ENCODE measurements around the gene CYFIP1.

Gene CYFIP1

GRCh38 chr15:22872936-22873701 is 107.0 kb downstream of the CYFIP1 start:
- peaks cover 8% of the 10 kb centered on the region for H3K36me3 ChIP-seq (ENCODE audit: control insufficient read depth, insufficient read depth, low read length)
- H3K27ac ChIP-seq (ENCODE audit: insufficient read depth, low read length, poor library complexity, severe bottlenecking): no peak overlapping the region
- no peaks in the 10 kb centered on the region for H3K4me1 ChIP-seq (ENCODE audit: control insufficient read depth, insufficient read depth, low read length, poor library complexity, severe bottlenecking)
- no peak overlapping the region for H3K4me3 ChIP-seq (ENCODE audit: insufficient read depth, low read depth, low read length, poor library complexity, severe bottlenecking)
- DNase-seq: no peak
- no peaks in the 10 kb centered on the region for H3K27me3 ChIP-seq (replicated peaks; ENCODE audit: control insufficient read depth, insufficient read depth, low read length, poor library complexity, severe bottlenecking)
- H3K9me3 ChIP-seq (ENCODE audit: control insufficient read depth, low read length): peaks cover 3% of the 10 kb centered on the region

DNA sequence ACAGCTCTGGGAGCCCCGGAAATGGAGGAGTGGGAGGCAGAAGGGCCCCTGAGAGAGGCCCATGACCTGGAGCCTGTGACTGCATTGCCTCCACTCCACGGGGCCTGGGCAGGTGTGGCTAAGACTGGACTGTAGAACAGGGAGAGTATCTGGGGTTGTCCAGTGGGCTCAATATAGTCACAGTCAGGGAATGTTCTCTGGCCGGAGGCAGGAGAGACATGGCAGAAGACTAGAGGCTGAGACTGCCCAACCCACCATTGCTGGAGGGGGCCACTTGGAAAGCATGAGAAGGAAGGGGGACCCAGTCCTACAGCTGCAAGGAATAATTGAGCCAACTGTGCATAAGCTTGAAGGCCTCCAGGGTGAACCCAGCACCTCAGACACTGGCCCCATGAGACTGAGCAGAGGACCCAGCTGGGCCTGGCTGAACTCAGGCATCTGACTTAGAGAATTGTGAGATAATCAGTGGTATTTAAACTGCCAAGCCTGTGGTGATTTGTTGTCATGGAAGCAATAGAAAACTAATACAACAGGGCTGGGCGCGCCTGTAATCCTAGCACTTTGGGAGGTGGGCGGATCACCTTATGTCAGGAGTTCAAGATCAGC is 108.6 kb downstream of the CYFIP1 start:
- Histone ChIP-seq H3K36me3 (ENCODE audit: control insufficient read depth, insufficient read depth, low read length) (peaks cover 10% of the 10 kb centered on the region), H3K4me3 (ENCODE audit: insufficient read depth, low read depth, low read length, poor library complexity, severe bottlenecking) (no peak overlapping the region), H3K4me1 (ENCODE audit: control insufficient read depth, insufficient read depth, low read length, poor library complexity, severe bottlenecking) (no peaks in the 10 kb centered on the region), H3K9me3 (ENCODE audit: control insufficient read depth, low read length) (no peaks in the 10 kb centered on the region), H3K27me3 (replicated peaks; ENCODE audit: control insufficient read depth, insufficient read depth, low read length, poor library complexity, severe bottlenecking) (no peaks in the 10 kb centered on the region), H3K27ac (ENCODE audit: insufficient read depth, low read length, poor library complexity, severe bottlenecking) (no peak overlapping the region)
- DNase-seq: no peak

DNA sequence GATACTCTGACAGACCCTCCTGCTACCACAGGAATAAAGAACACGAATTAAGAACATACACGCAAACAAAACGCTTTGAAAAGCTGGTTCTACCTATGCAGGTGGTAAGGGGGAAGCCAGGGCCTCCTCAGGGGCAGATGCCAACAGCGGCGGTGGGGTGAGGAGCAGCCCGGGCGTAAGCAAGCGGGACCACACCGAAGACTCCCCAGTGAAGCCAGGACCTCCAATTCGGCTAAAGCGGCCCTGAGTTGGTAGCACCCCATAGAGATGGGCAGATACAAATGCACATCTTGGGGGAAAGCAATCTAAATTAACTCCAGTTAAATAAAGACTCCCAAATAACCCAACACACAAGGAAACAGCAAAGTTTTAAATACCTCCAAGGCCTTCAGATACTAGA is 109.3 kb downstream of the CYFIP1 start:
- Histone ChIP-seq H3K36me3 (ENCODE audit: control insufficient read depth, insufficient read depth, low read length) (peaks cover 17% of the 10 kb centered on the region), H3K27me3 (replicated peaks; ENCODE audit: control insufficient read depth, insufficient read depth, low read length, poor library complexity, severe bottlenecking) (no peaks in the 10 kb centered on the region), H3K4me1 (ENCODE audit: control insufficient read depth, insufficient read depth, low read length, poor library complexity, severe bottlenecking) (no peaks in the 10 kb centered on the region), H3K9me3 (ENCODE audit: control insufficient read depth, low read length) (no peaks in the 10 kb centered on the region), H3K27ac (ENCODE audit: insufficient read depth, low read length, poor library complexity, severe bottlenecking) (no peak overlapping the region), H3K4me3 (ENCODE audit: insufficient read depth, low read depth, low read length, poor library complexity, severe bottlenecking) (no peak overlapping the region)
- DNase-seq: no peak

DNA sequence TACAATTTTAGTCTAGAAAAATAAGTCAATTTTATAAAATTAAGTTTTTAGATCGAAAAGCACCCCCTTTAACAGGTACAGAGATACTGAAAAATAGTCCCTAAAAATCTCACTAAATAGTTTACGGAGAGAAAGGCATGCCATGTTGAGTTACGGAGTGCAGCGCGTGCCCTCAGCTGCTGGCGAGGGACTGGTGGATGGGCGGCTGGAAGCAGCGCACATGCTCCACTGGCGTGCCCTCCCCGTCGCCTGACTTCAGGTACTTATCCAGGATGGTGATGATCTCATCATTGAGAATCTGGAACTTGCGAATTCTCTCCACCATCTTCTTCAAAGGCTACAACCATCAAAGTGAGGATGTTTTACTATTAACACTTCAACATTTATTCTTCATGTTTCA is 110.3 kb downstream of the CYFIP1 start:
- Histone ChIP-seq H3K27me3 (replicated peaks; ENCODE audit: control insufficient read depth, insufficient read depth, low read length, poor library complexity, severe bottlenecking) (no peaks in the 10 kb centered on the region), H3K36me3 (ENCODE audit: control insufficient read depth, insufficient read depth, low read length) (peaks cover 19% of the 10 kb centered on the region), H3K4me1 (ENCODE audit: control insufficient read depth, insufficient read depth, low read length, poor library complexity, severe bottlenecking) (no peaks in the 10 kb centered on the region), H3K9me3 (ENCODE audit: control insufficient read depth, low read length) (no peaks in the 10 kb centered on the region), H3K27ac (ENCODE audit: insufficient read depth, low read length, poor library complexity, severe bottlenecking) (no peak overlapping the region), H3K4me3 (ENCODE audit: insufficient read depth, low read depth, low read length, poor library complexity, severe bottlenecking) (no peak overlapping the region)
- DNase-seq: no peak

GRCh38 chr15:22868928-22869327 is 111.2 kb downstream of the CYFIP1 start:
- Histone ChIP-seq H3K4me3 (ENCODE audit: insufficient read depth, low read depth, low read length, poor library complexity, severe bottlenecking) (no peak overlapping the region), H3K27ac (ENCODE audit: insufficient read depth, low read length, poor library complexity, severe bottlenecking) (no peak overlapping the region), H3K36me3 (ENCODE audit: control insufficient read depth, insufficient read depth, low read length) (peaks cover 16% of the 10 kb centered on the region), H3K27me3 (replicated peaks; ENCODE audit: control insufficient read depth, insufficient read depth, low read length, poor library complexity, severe bottlenecking) (no peaks in the 10 kb centered on the region), H3K9me3 (ENCODE audit: control insufficient read depth, low read length) (no peaks in the 10 kb centered on the region), H3K4me1 (ENCODE audit: control insufficient read depth, insufficient read depth, low read length, poor library complexity, severe bottlenecking) (no peaks in the 10 kb centered on the region)
- no peak for DNase-seq

DNA sequence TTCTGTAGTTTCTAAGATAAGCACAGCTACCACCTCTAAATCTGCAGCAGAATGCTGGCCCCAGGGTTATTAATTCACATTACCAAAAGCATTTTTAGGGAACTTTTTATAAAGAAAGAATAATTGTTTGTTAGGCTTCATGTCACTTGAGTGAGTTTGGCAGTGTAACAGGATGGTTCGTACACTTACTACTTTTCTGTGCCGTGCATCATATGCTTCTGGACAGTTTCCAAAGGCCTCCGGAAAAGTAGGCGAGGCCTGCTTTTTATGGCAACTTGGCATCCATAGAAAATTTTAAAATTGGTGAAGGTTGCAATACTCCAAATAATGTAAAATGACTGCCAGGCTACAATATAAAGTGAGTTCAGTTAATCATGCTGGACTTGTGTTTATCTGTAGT is 111.7 kb downstream of the CYFIP1 start:
- Histone ChIP-seq H3K27me3 (replicated peaks; ENCODE audit: control insufficient read depth, insufficient read depth, low read length, poor library complexity, severe bottlenecking) (no peaks in the 10 kb centered on the region), H3K4me1 (ENCODE audit: control insufficient read depth, insufficient read depth, low read length, poor library complexity, severe bottlenecking) (no peaks in the 10 kb centered on the region), H3K4me3 (ENCODE audit: insufficient read depth, low read depth, low read length, poor library complexity, severe bottlenecking) (no peak overlapping the region), H3K36me3 (ENCODE audit: control insufficient read depth, insufficient read depth, low read length) (peaks cover 16% of the 10 kb centered on the region), H3K27ac (ENCODE audit: insufficient read depth, low read length, poor library complexity, severe bottlenecking) (no peak overlapping the region), H3K9me3 (ENCODE audit: control insufficient read depth, low read length) (no peaks in the 10 kb centered on the region)
- no peak for DNase-seq

- no peaks in the 10 kb centered on the region for H3K9me3 ChIP-seq (ENCODE audit: control insufficient read depth, low read length)
- no peaks in the 10 kb centered on the region for H3K27me3 ChIP-seq (replicated peaks; ENCODE audit: control insufficient read depth, insufficient read depth, low read length, poor library complexity, severe bottlenecking)
- no peak for DNase-seq
- peaks cover 16% of the 10 kb centered on the region for H3K36me3 ChIP-seq (ENCODE audit: control insufficient read depth, insufficient read depth, low read length)
- H3K27ac ChIP-seq (ENCODE audit: insufficient read depth, low read length, poor library complexity, severe bottlenecking): no peak overlapping the region
- no peaks in the 10 kb centered on the region for H3K4me1 ChIP-seq (ENCODE audit: control insufficient read depth, insufficient read depth, low read length, poor library complexity, severe bottlenecking)
- no peak overlapping the region for H3K4me3 ChIP-seq (ENCODE audit: insufficient read depth, low read depth, low read length, poor library complexity, severe bottlenecking)
Observed at GRCh38 chr15:22867886-22868285, 112.3 kb downstream of the CYFIP1 start.

DNA sequence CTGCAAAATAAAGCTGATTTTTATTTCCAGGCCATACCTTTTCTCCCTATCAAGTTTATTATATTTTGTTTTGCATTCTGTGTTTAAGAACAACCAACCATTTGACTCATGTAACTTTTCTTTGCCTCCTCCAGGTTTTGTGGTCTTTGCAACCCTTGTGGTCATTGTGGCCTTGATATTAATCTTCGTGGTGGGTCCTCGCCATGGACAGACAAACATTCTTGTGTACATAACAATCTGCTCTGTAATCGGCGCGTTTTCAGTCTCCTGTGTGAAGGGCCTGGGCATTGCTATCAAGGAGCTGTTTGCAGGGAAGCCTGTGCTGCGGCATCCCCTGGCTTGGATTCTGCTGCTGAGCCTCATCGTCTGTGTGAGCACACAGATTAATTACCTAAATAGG is 114.1 kb downstream of the CYFIP1 start:
- peaks cover 16% of the 10 kb centered on the region for H3K36me3 ChIP-seq (ENCODE audit: control insufficient read depth, insufficient read depth, low read length)
- H3K4me1 ChIP-seq (ENCODE audit: control insufficient read depth, insufficient read depth, low read length, poor library complexity, severe bottlenecking): no peaks in the 10 kb centered on the region
- DNase-seq: no peak

DNA sequence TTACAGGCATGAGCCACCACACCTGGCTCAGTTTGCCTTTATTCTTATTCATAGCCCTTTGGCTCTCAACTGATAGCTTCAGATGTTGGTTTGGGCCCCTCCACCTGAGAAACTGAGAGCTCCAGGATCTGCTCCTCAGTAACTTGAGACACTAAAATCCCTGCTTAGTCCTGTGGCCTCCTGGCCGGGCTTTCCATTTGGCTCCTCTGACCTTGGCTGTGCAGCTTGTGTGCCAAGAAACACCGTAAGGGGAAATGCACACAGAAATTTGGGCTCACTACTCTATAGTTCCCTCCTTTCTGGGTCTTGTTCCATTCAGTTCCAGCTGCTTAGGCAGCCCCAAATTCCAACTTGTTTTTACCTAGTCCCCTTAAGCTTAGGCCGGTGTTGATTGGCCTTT is 116.8 kb downstream of the CYFIP1 start:
- Histone ChIP-seq H3K4me1 (ENCODE audit: control insufficient read depth, insufficient read depth, low read length, poor library complexity, severe bottlenecking) (no peaks in the 10 kb centered on the region), H3K27me3 (replicated peaks; ENCODE audit: control insufficient read depth, insufficient read depth, low read length, poor library complexity, severe bottlenecking) (no peaks in the 10 kb centered on the region), H3K36me3 (ENCODE audit: control insufficient read depth, insufficient read depth, low read length) (peaks cover 23% of the 10 kb centered on the region), H3K9me3 (ENCODE audit: control insufficient read depth, low read length) (no peaks in the 10 kb centered on the region), H3K4me3 (ENCODE audit: insufficient read depth, low read depth, low read length, poor library complexity, severe bottlenecking) (no peak overlapping the region), H3K27ac (ENCODE audit: insufficient read depth, low read length, poor library complexity, severe bottlenecking) (no peak overlapping the region)
- DNase-seq: no peak

More for the DNA sequence above, 114.1 kb downstream of the CYFIP1 start:
- Histone ChIP-seq H3K27ac (ENCODE audit: insufficient read depth, low read length, poor library complexity, severe bottlenecking) (no peak overlapping the region), H3K9me3 (ENCODE audit: control insufficient read depth, low read length) (no peaks in the 10 kb centered on the region), H3K27me3 (replicated peaks; ENCODE audit: control insufficient read depth, insufficient read depth, low read length, poor library complexity, severe bottlenecking) (no peaks in the 10 kb centered on the region), H3K4me3 (ENCODE audit: insufficient read depth, low read depth, low read length, poor library complexity, severe bottlenecking) (no peak overlapping the region)

DNA sequence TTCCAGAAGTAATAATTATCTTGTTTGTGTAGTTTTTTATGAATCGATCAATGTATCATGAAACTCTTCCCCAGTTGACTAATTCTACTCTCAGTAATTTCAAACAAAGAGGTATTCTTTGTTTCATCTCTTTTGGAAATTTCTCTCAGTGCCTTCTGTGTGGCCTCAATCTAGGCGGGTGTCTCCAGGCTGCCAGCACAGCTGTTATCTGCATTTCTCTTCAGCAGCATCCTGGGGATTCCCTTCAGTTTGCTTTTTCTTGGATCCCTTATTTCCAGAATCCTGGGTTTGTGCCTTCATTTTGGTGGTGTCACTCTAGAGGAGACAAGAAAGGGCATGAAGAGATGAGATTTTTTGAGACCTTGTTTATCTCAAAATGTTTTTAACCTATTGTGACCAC is 119.0 kb downstream of the CYFIP1 start:
- H3K27ac ChIP-seq (ENCODE audit: insufficient read depth, low read length, poor library complexity, severe bottlenecking): no peak overlapping the region
- H3K4me1 ChIP-seq (ENCODE audit: control insufficient read depth, insufficient read depth, low read length, poor library complexity, severe bottlenecking): no peaks in the 10 kb centered on the region
- H3K36me3 ChIP-seq (ENCODE audit: control insufficient read depth, insufficient read depth, low read length): peaks cover 22% of the 10 kb centered on the region
- no peak for DNase-seq
- no peaks in the 10 kb centered on the region for H3K27me3 ChIP-seq (replicated peaks; ENCODE audit: control insufficient read depth, insufficient read depth, low read length, poor library complexity, severe bottlenecking)
- no peak overlapping the region for H3K4me3 ChIP-seq (ENCODE audit: insufficient read depth, low read depth, low read length, poor library complexity, severe bottlenecking)
- H3K9me3 ChIP-seq (ENCODE audit: control insufficient read depth, low read length): no peaks in the 10 kb centered on the region
